Fibroblast of lung (primary cell): ENCODE results near the gene AASDHPPT. TPM values are rescaled to one million over a fixed set of nuclear protein-coding genes. Genes with fewer than 3 reads are reported as not detected.

ENCODE experiments used
- DNase-seq, 2 donors: peaks; one replicate each; pipeline versions ENCODE4 v3.0.0 to v3.0.0-alpha.2; 2010; ENCODE audit warnings: low read depth in 2 of 2
- H2AFZ ChIP-seq: 2 replicates; pipeline ENCODE4 v1.5.1; 2012; ENCODE audit warnings: low read length, control low read depth, inconsistent platforms
- H3K27ac ChIP-seq: 2 replicates; pipeline ENCODE4 v1.5.1; 2011; ENCODE audit warnings: low read length, control low read depth; ENCODE audit not compliant: insufficient read depth
- H3K27me3 ChIP-seq: 2 replicates; pipeline ENCODE4 v1.5.1; 2011; ENCODE audit warnings: mild to moderate bottlenecking, low read length; ENCODE audit not compliant: control insufficient read depth, insufficient read depth
- H3K36me3 ChIP-seq: 2 replicates; pipeline ENCODE4 v1.5.1; 2011; ENCODE audit warnings: low read length; ENCODE audit not compliant: control insufficient read depth, insufficient read depth
- H3K4me1 ChIP-seq: 2 replicates; pipeline ENCODE4 v1.5.1; 2011; ENCODE audit warnings: low read length; ENCODE audit not compliant: control insufficient read depth, insufficient read depth; ENCODE audit errors: extremely low read depth
- H3K4me2 ChIP-seq: 2 replicates; pipeline ENCODE4 v1.5.1; 2011; ENCODE audit warnings: low read length, control low read depth; ENCODE audit not compliant: insufficient read depth; ENCODE audit errors: extremely low read depth
- H3K4me3 ChIP-seq, 4 experiments: fragments of 200-600 bp in 1 of 4; sonication (generic) in 1 of 4; replicated peaks in 1 of 4; 2 replicates each; pipeline ENCODE4 v1.5.1; 2011 to 2016; ENCODE audit warnings: low read length in 4 of 4, low read depth in 3 of 4, mild to moderate bottlenecking in 3 of 4, control low read depth in 2 of 4, inconsistent platforms in 1 of 4, mixed read lengths in 1 of 4; ENCODE audit not compliant: insufficient read depth in 1 of 4; ENCODE audit errors: control extremely low read depth in 1 of 4
- H3K79me2 ChIP-seq: 2 replicates; pipeline ENCODE4 v1.5.1; 2012; ENCODE audit warnings: mild to moderate bottlenecking, low read length, inconsistent platforms; ENCODE audit not compliant: control insufficient read depth, insufficient read depth
- H3K9ac ChIP-seq: 2 replicates; pipeline ENCODE4 v1.5.1; 2011; ENCODE audit warnings: mild to moderate bottlenecking, low read length, control low read depth; ENCODE audit not compliant: insufficient read depth
- H3K9me3 ChIP-seq: 2 replicates; pipeline ENCODE4 v1.5.1; 2012; ENCODE audit warnings: low read depth, low read length; ENCODE audit not compliant: control insufficient read depth, insufficient read depth
- H4K20me1 ChIP-seq: 2 replicates; pipeline ENCODE4 v1.5.1; 2011; ENCODE audit warnings: low read length; ENCODE audit not compliant: control insufficient read depth, insufficient read depth; ENCODE audit errors: extremely low read depth
- CTCF ChIP-seq, 2 donors: IDR thresholded peaks in 1 of 2; conservative IDR thresholded peaks in 1 of 2; 1 replicate in 1 of 2; 2 replicates in 1 of 2; pipeline ENCODE4 v1.5.1; 2011 to 2012; ENCODE audit warnings: low read length in 2 of 2, control low read depth in 1 of 2, inconsistent platforms in 1 of 2, low read depth in 1 of 2, mild to moderate bottlenecking in 1 of 2
- EZH2 ChIP-seq: IDR thresholded peaks from 2 replicates; pipeline ENCODE4 v1.5.1; 2012; ENCODE audit warnings: low read length, control low read depth, mild to moderate bottlenecking; ENCODE audit errors: missing control alignments
- polyA plus RNA-seq, 2 donors: library from polyadenylated mRNA; depleted of rRNA in 1 of 2; stranded (reverse) in 1 of 2; unstranded in 1 of 2; fragments of >200 nt; gene quantifications; 2 replicates each; pipeline ENCODE4 v1.2.1, GENCODE V29; 2011 to 2012; ENCODE audit warnings: missing spikeins in 1 of 2
- total RNA-seq: library from RNA; depleted of rRNA; stranded (reverse); fragments of >200 nt; gene quantifications from 2 replicates; pipeline ENCODE4 v1.2.1, GENCODE V29; 2014

Gene AASDHPPT
- total and polyA plus RNA-seq, 2 donors (not counting 1 experiment from before 2014, with no cell fraction given): 34.1 to 55.0 TPM

- no peak for DNase-seq
These were observed 1.1 kb upstream of the AASDHPPT start for GRCh38 chr11:106076171-106076918.

GRCh38 chr11:106076919-106077608 lies 398 bp upstream of the AASDHPPT start, which contains the start of gene KBTBD3:
KBTBD3 (minus strand) TSS chr11:106077347; CDS start chr11:106059097, 18,250 bp downstream.
- Histone ChIP-seq H2AFZ (peak within 1 kb of the TSS; percentile 95), H3K9ac (peak within 1 kb of the TSS; percentile 98), H3K4me1 (no peaks in the 10 kb centered on the region), H3K4me3 (peak within 1 kb of the TSS; percentile 58 to 96 (median 84)), H3K4me2 (peak within 1 kb of the TSS; percentile 97), H3K36me3 (peaks cover 4% of the 10 kb centered on the region), H3K79me2 (peaks cover 25% of the 10 kb centered on the region), H4K20me1 (no peaks in the 10 kb centered on the region), H3K27ac (peak within 1 kb of the TSS; percentile 92), H3K9me3 (no peaks in the 10 kb centered on the region), H3K27me3 (no peaks in the 10 kb centered on the region)
- TF ChIP-seq CTCF (conservative IDR thresholded peaks at IDR 0.05 in 1 of 2, IDR thresholded peaks at IDR 0.05 in 1 of 2; ENCODE audit: low read depth in 1 of 2, low read length in 2 of 2) (peak; percentile 32 to 44), EZH2 (no peak)
- peak; percentile 99 to 100 for DNase-seq

More at GRCh38 chr11:106076171-106076918, 1.1 kb upstream of the AASDHPPT start:
- Histone ChIP-seq H3K9ac (peak overlapping the region; percentile 54), H3K4me1 (no peaks in the 10 kb centered on the region), H3K27me3 (no peaks in the 10 kb centered on the region), H2AFZ (peak overlapping the region; percentile 75), H3K36me3 (peaks cover 4% of the 10 kb centered on the region), H3K9me3 (no peaks in the 10 kb centered on the region), H3K4me2 (peak overlapping the region; percentile 97), H4K20me1 (no peaks in the 10 kb centered on the region), H3K27ac (peak overlapping the region; percentile 58), H3K4me3 (peak overlapping the region; percentile 58 to 96 (median 76)), H3K79me2 (peaks cover 23% of the 10 kb centered on the region)
- TF ChIP-seq CTCF (conservative IDR thresholded peaks at IDR 0.05 in 1 of 2, IDR thresholded peaks at IDR 0.05 in 1 of 2; ENCODE audit: low read depth in 1 of 2, low read length in 2 of 2) (no peak), EZH2 (no peak)

GRCh38 chr11:106082096-106082495 lies 4.6 kb downstream of the AASDHPPT start:
- TF ChIP-seq CTCF (conservative IDR thresholded peaks at IDR 0.05 in 1 of 2, IDR thresholded peaks at IDR 0.05 in 1 of 2; ENCODE audit: low read depth in 1 of 2, low read length in 2 of 2) (no peak), EZH2 (no peak)
- no peaks in the 10 kb centered on the region for H3K9me3 ChIP-seq
- H3K27ac ChIP-seq: no peak overlapping the region
- no peak for DNase-seq
- H3K9ac ChIP-seq: no peak overlapping the region
- peaks cover 4% of the 10 kb centered on the region for H3K36me3 ChIP-seq
- no peaks in the 10 kb centered on the region for H3K27me3 ChIP-seq
- H3K4me2 ChIP-seq: no peak overlapping the region
- no peaks in the 10 kb centered on the region for H3K4me1 ChIP-seq
- H4K20me1 ChIP-seq: no peaks in the 10 kb centered on the region
- H3K79me2 ChIP-seq: peaks cover 37% of the 10 kb centered on the region
- H3K4me3 ChIP-seq: no peak overlapping the region
- H2AFZ ChIP-seq: no peak overlapping the region
